Stimulated activated CD4-positive, alpha-beta T cell treated with anti-CD3 and anti-CD28 coated beads, Interleukin-4, amount 100 ng/mL, for 24 hours (primary cell): Measurements from ENCODE around the gene PXDC1.
"Not testable (repeated sequence)": the region's sequence is repeated elsewhere in the genome, so short reads cannot be mapped to it uniquely, and the experiment has no call there.

Experiments used
- DNase-seq: peaks from one replicate; pipeline ENCODE4 v3.0.0-alpha.2; 2020

Gene PXDC1

GRCh38 chr6:3762359-3762758 is 10.8 kb upstream of the PXDC1 start:
- no peak for DNase-seq

- DNase-seq = no peak
Observed at GRCh38 chr6:3761989-3762270, 10.4 kb upstream of the PXDC1 start.

GRCh38 chr6:3759646-3760232 is 8.2 kb upstream of the PXDC1 start:
- no peak for DNase-seq

- DNase-seq = no peak
Observed at GRCh38 chr6:3758842-3759144, 7.3 kb upstream of the PXDC1 start.

GRCh38 chr6:3757998-3758841 is 6.7 kb upstream of the PXDC1 start:
- not testable (repeated sequence) for DNase-seq

- DNase-seq = no peak
Observed at GRCh38 chr6:3757241-3757641, 5.7 kb upstream of the PXDC1 start.

- no peak for DNase-seq
Observed at GRCh38 chr6:3756546-3756945, 5.0 kb upstream of the PXDC1 start.

GRCh38 chr6:3755637-3756545 is 4.4 kb upstream of the PXDC1 start:
- no peak for DNase-seq

GRCh38 chr6:3754776-3755175 is 3.3 kb upstream of the PXDC1 start:
- DNase-seq = no peak

- not testable (repeated sequence) for DNase-seq
Observed at GRCh38 chr6:3754032-3754725, 2.7 kb upstream of the PXDC1 start.

GRCh38 chr6:3753228-3753835 is 1.8 kb upstream of the PXDC1 start:
- DNase-seq = no peak

- no peak for DNase-seq
Observed at GRCh38 chr6:3752531-3753227, 1.2 kb upstream of the PXDC1 start.

- peak; percentile 74 for DNase-seq
Observed at GRCh38 chr6:3751730-3752530, 417 bp upstream of the PXDC1 start.

GRCh38 chr6:3750317-3751076 is 1.0 kb downstream of the PXDC1 start:
- DNase-seq = no peak

GRCh38 chr6:3749977-3750316 is 1.6 kb downstream of the PXDC1 start:
- no peak for DNase-seq

- no peak for DNase-seq
Observed at GRCh38 chr6:3749067-3749841, 2.3 kb downstream of the PXDC1 start.

GRCh38 chr6:3748208-3749066 is 3.1 kb downstream of the PXDC1 start:
- peak; percentile 53 for DNase-seq

- DNase-seq = no peak
Observed at GRCh38 chr6:3747100-3747737, 4.3 kb downstream of the PXDC1 start.
